AML-193 (cell line): Measurements from ENCODE around the gene KIF13A.
"Not testable (repeated sequence)": the region's sequence is repeated elsewhere in the genome, so short reads cannot be mapped to it uniquely, and the experiment has no call there.

Experiments used
- DNase-seq, 2 experiments: peaks; one replicate each; lab custom pipeline; 2025; lab: John Stamatoyannopoulos, UW

The KIF13A gene

GRCh38 chr6:17998442-17998841 lies 11.0 kb upstream of the KIF13A start:
- DNase-seq = no peak

GRCh38 chr6:17998003-17998402 lies 10.6 kb upstream of the KIF13A start:
- DNase-seq = no peak

- no peak for DNase-seq
These were observed 8.0 kb upstream of the KIF13A start for GRCh38 chr6:17995414-17995813.

- DNase-seq = no peak
These were observed 6.6 kb upstream of the KIF13A start for GRCh38 chr6:17994019-17994418.

DNA sequence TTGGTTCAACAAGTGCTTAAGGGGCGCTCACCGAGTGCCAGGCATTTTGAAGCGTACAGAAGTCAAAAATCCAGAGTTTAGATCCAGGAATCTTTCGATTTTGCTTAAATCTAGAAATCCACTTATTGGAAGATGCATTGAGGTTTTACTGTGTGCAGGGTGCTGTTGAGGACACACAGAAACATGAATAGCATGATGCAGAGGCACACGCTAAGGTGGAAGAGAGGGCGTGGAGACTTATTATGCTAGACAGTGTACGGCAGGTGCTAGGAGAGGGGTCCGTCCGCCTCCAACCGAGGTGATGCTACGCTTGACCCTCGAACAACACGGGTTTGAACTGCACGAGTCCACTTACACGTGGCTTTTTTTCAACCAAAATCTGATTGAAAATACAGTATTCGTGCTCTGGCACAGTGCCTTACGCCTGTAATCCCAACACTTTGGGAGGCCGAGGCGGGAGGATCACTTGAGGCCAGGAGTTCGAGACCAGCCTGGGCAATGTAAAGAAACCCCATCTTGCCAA lies 1.0 kb upstream of the KIF13A start:
- no peak for DNase-seq

DNA sequence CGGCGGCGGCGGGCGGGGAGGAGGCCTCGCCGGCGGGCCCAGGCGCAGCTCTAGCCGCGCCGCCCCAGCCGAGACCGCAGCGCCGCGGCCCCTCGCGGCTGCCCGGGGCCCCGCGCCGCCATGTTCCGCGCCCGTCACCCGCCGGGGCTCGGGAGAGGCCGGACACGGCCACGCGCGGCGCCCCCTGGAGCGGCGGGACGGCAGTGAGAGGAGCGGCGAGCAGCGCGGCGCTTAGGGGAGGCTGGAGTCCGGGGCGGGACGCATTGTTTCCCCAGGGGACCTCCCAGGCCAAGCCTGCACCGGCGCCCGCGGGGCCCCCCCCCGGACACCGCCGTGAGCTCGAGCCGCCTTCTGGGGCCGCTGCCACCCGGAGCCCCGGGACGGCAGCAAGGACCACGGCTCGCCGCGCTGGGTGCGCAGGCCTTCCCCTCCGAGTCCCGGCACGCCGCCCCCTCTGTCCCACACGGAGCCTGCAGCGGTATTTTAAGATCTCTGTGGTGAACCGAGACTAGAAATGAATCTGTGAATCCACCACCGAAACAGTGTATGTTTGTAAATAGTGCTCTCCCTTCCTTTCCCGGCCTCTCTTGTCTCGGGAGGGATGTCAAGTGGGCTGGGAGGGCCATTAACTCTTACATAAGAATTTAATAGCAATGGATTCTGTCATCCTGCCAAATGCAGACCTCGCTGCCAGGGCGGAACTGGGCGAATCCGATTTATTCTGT lies 424 bp upstream of the KIF13A start:
- no peak for DNase-seq

- DNase-seq = no peak
These were observed 584 bp downstream of the KIF13A start for GRCh38 chr6:17986656-17987446.

GRCh38 chr6:17985934-17986655 lies 1.3 kb downstream of the KIF13A start:
- no peak for DNase-seq

DNA sequence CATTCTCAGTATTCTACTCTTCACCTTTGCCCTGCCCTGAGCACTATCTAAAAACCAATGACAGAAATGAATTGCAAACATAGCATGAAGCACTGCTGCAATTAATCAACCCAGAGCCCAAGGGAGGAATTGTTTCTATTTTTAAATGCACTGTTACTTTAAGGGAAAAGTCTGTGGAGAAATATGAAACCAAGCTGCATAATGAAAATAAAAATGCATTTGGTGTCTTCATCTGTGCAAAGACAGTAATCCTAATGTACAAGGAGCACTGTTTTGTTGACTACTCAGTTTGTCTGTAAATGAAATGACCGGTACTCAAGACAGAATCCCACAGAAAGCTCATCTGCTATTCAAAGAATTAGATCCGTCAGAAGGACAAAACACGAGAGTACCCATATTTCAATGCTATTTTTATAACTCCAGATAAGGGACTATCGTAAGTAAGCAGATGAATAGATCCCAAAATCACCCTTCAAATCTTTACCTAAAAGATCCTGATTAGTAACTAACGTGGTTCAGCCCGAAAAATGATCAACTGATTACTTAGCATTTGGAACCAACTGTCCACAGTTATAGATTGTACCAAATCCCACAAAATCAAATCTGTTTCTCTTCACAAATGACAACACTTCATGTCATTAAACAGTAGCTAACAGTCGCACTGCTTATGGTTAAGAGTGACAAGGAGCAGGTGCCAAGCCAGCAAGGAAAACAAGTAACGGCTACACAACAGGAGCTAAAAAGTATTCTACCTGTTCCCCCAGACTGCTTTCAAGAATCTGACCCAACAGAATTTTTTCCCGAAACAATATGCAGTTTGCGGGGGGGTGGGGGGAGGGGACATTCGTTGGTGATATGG lies 2.4 kb downstream of the KIF13A start:
- DNase-seq = no peak

DNA sequence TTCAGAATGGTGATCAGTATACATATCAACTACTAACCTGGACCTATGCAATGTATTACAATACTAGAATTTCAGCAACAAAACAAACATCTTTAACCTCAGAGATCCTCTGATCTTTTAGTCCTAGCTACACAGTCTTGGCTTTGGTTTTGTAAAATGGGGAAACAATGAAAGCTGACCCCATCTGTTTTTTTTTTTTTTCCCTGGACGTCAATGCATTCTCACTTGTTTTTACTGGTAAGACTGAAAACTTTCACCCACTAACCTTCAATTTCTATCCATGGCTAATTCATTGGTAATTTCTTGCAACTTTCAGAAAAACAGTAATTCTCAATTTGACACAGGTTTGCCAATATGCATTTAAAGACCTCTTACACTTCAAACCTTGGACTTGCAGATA lies 3.0 kb downstream of the KIF13A start:
- no peak for DNase-seq

- DNase-seq = no peak
These were observed 3.7 kb downstream of the KIF13A start for GRCh38 chr6:17983730-17984129.

DNA sequence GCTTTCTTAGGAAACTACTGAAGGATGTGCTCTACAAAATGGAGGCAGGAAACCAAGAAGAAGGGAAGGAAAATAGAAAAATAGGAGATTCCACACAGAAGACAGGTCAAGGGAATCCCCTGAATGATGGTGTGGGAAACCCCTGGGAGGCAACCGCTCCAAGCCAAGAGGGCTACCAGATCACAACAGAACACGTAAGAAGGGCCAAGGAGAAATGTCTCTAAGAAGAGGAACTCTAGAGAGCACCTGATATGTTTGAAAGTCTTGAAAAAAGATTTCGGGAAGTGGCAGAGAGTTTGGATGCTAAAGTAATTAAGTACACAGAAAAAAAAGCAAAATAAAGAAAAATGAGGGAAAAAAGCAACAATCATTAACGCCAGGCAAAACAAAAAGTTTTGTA lies 7.1 kb downstream of the KIF13A start:
- DNase-seq = no peak

GRCh38 chr6:17979479-17979878 lies 8.0 kb downstream of the KIF13A start:
- no peak for DNase-seq

GRCh38 chr6:17976258-17976657 lies 11.2 kb downstream of the KIF13A start:
- not testable (repeated sequence) for DNase-seq

GRCh38 chr6:17974570-17975368 lies 12.7 kb downstream of the KIF13A start:
- DNase-seq = no peak

- DNase-seq = no peak
These were observed 14.3 kb downstream of the KIF13A start for GRCh38 chr6:17972978-17973622.

DNA sequence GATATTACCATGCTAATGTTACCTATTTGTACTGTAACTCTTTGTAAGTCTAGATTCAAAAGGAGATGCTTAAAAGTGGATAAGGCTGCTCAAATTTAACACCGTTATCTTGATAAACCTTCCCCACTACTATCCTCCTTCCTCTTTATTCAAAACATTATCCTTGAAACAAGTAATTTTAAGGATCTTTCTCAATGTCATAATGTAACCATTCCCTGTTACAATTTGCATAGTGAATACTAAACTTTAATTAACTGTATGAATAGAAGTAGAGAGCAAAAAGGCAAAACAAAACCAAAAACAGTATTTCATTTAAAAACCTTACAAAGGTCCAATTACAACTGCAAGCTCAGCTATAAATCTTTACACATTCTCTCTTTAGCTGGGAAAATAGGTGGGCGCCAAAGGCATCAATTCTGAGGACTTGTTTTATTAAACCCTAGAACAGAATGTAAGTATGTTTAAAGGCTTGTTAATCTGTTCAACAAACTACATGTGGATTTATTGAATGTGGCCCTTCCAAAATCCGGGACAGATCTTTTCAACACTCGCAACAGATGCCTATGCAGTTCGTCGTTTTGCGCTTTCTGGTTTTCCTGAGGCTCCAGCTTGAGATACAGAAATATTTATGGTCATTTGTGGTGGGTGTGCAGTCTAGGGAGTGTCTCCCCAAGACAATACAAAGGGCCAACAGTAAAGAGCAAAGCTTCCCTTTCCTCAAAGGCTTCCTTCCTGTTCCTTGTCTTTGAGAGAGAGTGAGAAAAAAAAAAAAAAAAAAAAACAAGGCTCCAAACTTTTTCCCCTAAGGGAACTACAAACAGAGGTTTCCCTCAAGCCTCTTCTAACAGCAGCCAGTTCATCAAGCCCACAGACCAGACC lies 15.1 kb downstream of the KIF13A start:
- no peak for DNase-seq

DNA sequence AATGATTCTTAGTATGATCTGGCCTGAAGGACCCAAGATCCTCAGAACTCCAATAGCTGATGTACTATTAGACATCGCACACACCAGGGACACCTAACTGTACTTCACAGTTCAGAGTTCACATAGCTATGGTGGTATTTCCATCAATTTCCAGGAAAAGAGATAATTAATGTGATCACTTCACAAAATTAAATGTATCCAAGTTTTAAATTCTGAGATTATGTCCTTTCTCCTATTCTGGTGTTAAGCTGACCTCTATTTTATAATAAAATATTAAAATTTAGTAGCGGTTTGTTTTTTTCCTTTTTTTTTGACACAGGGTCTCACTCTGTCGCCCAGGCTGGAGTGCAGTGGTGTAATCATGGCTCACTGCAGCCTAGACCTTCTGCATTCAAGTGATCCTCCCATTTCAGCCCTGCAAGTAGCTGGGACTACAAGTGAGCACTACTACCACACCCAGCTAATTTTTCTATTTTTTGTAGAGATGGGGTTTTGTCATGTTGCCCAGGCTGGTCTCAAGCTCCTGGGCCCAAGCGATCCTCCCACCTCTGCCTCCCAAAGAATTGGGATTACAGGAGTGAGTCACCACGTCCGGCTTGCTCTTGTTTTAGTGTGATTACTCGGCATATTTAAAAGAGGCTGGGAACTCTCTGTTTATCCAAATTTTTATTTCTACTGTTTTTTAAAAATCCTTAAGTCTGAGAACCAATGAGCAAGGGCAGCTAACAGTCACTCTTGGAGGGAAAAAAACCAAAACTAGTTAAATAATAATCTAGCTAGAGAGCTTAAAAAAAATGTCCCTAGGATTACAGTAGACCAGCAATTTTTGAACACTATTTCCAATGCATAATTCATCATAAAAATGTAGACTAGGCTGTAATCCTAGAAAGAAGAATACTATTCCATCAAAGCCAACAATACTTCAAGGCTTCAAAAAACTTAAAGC lies 16.0 kb downstream of the KIF13A start:
- no peak for DNase-seq
